ENCODE data around the gene DBET.
"Not testable (repeated sequence)": the region's sequence is repeated elsewhere in the genome, so short reads cannot be mapped to it uniquely, and the experiment has no call there.

Gene DBET

GRCh38 chr4:190018201-190018920 lies 45.9 kb upstream of the DBET start:
- H3K4me3 ChIP-seq (replicated peaks; ENCODE audit: low read depth, low read length), result no peak overlapping the region
- no peak for DNase-seq (ENCODE audit: low read depth)
- TF ChIP-seq CTCF (IDR thresholded peaks at IDR 0.05; ENCODE audit: low read length, missing control alignments), result no peak

- no peak for TF ChIP-seq CTCF (IDR thresholded peaks at IDR 0.05; ENCODE audit: low read length, missing control alignments)
- H3K4me3 ChIP-seq (replicated peaks; ENCODE audit: low read depth, low read length), result no peak overlapping the region
- no peak for DNase-seq (ENCODE audit: low read depth)
These were observed 45.1 kb upstream of the DBET start for GRCh38 chr4:190019023-190019858.

- not testable (repeated sequence) for H3K4me3 ChIP-seq (replicated peaks; ENCODE audit: low read depth, low read length); DNase-seq (ENCODE audit: low read depth)
These were observed 44.3 kb upstream of the DBET start for GRCh38 chr4:190019859-190020463.

- H3K4me3 ChIP-seq (replicated peaks; ENCODE audit: low read depth, low read length), result no peak overlapping the region
- DNase-seq (ENCODE audit: low read depth), result peak; percentile 34
- TF ChIP-seq CTCF (IDR thresholded peaks at IDR 0.05; ENCODE audit: low read length, missing control alignments), result no peak
These were observed 43.2 kb upstream of the DBET start for GRCh38 chr4:190020790-190021717.

- not testable (repeated sequence) for DNase-seq (ENCODE audit: low read depth); H3K4me3 ChIP-seq (replicated peaks; ENCODE audit: low read depth, low read length)
These were observed 42.3 kb upstream of the DBET start for GRCh38 chr4:190021973-190022372.

GRCh38 chr4:190022614-190023281 lies 41.6 kb upstream of the DBET start:
- not testable (repeated sequence) for H3K4me3 ChIP-seq (replicated peaks; ENCODE audit: low read depth, low read length); DNase-seq (ENCODE audit: low read depth)

- not testable (repeated sequence) for DNase-seq (ENCODE audit: low read depth); H3K4me3 ChIP-seq (replicated peaks; ENCODE audit: low read depth, low read length)
These were observed 37.1 kb upstream of the DBET start, which contains the start of gene FRG2 for GRCh38 chr4:190027156-190027555. Gene FRG2, minus strand, starts transcription at chr4:190027256. Its CDS starts 52 bp downstream, at chr4:190027204.

- not testable (repeated sequence) for DNase-seq (ENCODE audit: low read depth)
These were observed 33.0 kb upstream of the DBET start for GRCh38 chr4:190031264-190031663.

GRCh38 chr4:190037704-190038388 lies 26.5 kb upstream of the DBET start:
- DNase-seq (ENCODE audit: low read depth); H3K4me3 ChIP-seq (replicated peaks; ENCODE audit: low read depth, low read length): not testable (repeated sequence)

More at GRCh38 chr4:190031264-190031663, 33.0 kb upstream of the DBET start:
- not testable (repeated sequence) for H3K4me3 ChIP-seq (replicated peaks; ENCODE audit: low read depth, low read length)

GRCh38 chr4:190040873-190041272 lies 23.4 kb upstream of the DBET start:
- not testable (repeated sequence) for H3K4me3 ChIP-seq (replicated peaks; ENCODE audit: low read depth, low read length); DNase-seq (ENCODE audit: low read depth)

GRCh38 chr4:190047627-190048026 lies 16.7 kb upstream of the DBET start:
- H3K4me3 ChIP-seq (replicated peaks; ENCODE audit: low read depth, low read length); DNase-seq (ENCODE audit: low read depth): not testable (repeated sequence)

GRCh38 chr4:190049378-190050239 lies 14.7 kb upstream of the DBET start:
- H3K4me3 ChIP-seq (replicated peaks; ENCODE audit: low read depth, low read length); DNase-seq (ENCODE audit: low read depth): not testable (repeated sequence)

Measured in fibroblast of pulmonary artery (primary cell).